Astrocyte (in vitro differentiated cells and primary cell): ENCODE results near the gene NSL1. TPM values are rescaled to one million over a fixed set of nuclear protein-coding genes. Genes with fewer than 3 reads are reported as not detected.

Experiments
- DNase-seq: peaks from one replicate; pipeline ENCODE4 v3.0.0-alpha.2; 2010; ENCODE audit warnings: low read depth
- FAIRE-seq: peaks from 2 replicates; lab custom pipeline; 2011; peaks lifted over from hg19 to GRCh38; lab: Jason Lieb, UNC
- H2AFZ ChIP-seq: 2 replicates; pipeline ENCODE4 v1.6.0; 2012; ENCODE audit warnings: low read depth, low read length, inconsistent platforms
- H3K27ac ChIP-seq: 2 replicates; pipeline ENCODE4 v1.5.1; 2011; ENCODE audit warnings: low read depth, low read length, inconsistent platforms
- H3K27me3 ChIP-seq: 2 replicates; pipeline ENCODE4 v1.6.0; 2011; ENCODE audit warnings: low read length, inconsistent platforms; ENCODE audit not compliant: insufficient read depth
- H3K36me3 ChIP-seq: 2 replicates; pipeline ENCODE4 v1.5.1; 2011; ENCODE audit warnings: low read length, inconsistent platforms; ENCODE audit not compliant: insufficient read depth
- H3K4me1 ChIP-seq: 2 replicates; pipeline ENCODE4 v1.5.1; 2011; ENCODE audit warnings: low read length, inconsistent platforms; ENCODE audit not compliant: insufficient read depth
- H3K4me2 ChIP-seq: 2 replicates; pipeline ENCODE4 v1.6.0; 2012; ENCODE audit warnings: low read length, inconsistent platforms
- H3K4me3 ChIP-seq: 2 replicates; pipeline ENCODE4 v1.5.1; 2011; ENCODE audit warnings: low read depth, mild to moderate bottlenecking, low read length, inconsistent platforms; ENCODE audit not compliant: insufficient read depth
- H3K79me2 ChIP-seq: 2 replicates; pipeline ENCODE4 v1.6.0; 2012; ENCODE audit warnings: mild to moderate bottlenecking, low read length, inconsistent platforms; ENCODE audit not compliant: insufficient read depth
- H3K9ac ChIP-seq: 2 replicates; pipeline ENCODE4 v1.6.0; 2012; ENCODE audit warnings: mild to moderate bottlenecking, low read length, inconsistent platforms
- H3K9me3 ChIP-seq: 2 replicates; pipeline ENCODE4 v1.5.1; 2012; ENCODE audit warnings: low read depth, mild to moderate bottlenecking, low read length, inconsistent platforms; ENCODE audit not compliant: insufficient read depth
- H4K20me1 ChIP-seq: 2 replicates; pipeline ENCODE4 v1.6.0; 2012; ENCODE audit warnings: low read length, inconsistent platforms; ENCODE audit not compliant: insufficient read depth
- H3K27ac Mint-ChIP-seq: one replicate; pipeline ENCODE4 v1.8.0; 2021; ENCODE audit warnings: mild to moderate bottlenecking, mixed read lengths; ENCODE audit not compliant: unreplicated experiment
- H3K27me3 Mint-ChIP-seq: one replicate; pipeline ENCODE4 v1.8.0; 2021; ENCODE audit warnings: low read depth, mixed read lengths; ENCODE audit not compliant: unreplicated experiment
- H3K36me3 Mint-ChIP-seq: one replicate; pipeline ENCODE4 v1.8.0; 2021; ENCODE audit warnings: low read depth, mixed read lengths; ENCODE audit not compliant: unreplicated experiment
- H3K4me1 Mint-ChIP-seq: one replicate; pipeline ENCODE4 v1.8.0; 2021; ENCODE audit warnings: low read depth, mixed read lengths; ENCODE audit not compliant: unreplicated experiment
- H3K4me3 Mint-ChIP-seq: one replicate; pipeline ENCODE4 v1.8.0; 2021; ENCODE audit warnings: mild to moderate bottlenecking, moderate library complexity, mixed read lengths; ENCODE audit not compliant: unreplicated experiment
- H3K9me3 Mint-ChIP-seq: one replicate; pipeline ENCODE4 v1.8.0; 2021; ENCODE audit warnings: mild to moderate bottlenecking, mixed read lengths; ENCODE audit not compliant: unreplicated experiment
- EZH2 ChIP-seq: IDR thresholded peaks from 2 replicates; pipeline ENCODE4 v1.6.1; 2012; ENCODE audit warnings: mild to moderate bottlenecking, low read length, inconsistent platforms; ENCODE audit not compliant: insufficient read depth
- total RNA-seq: library from RNA; stranded (reverse); gene quantifications from 2 replicates; pipeline ENCODE4 v1.2.1, GENCODE V29; 2021
- TF ChIP-seq, protein P1 (sequence below): IDR thresholded peaks from 2 replicates; pipeline ENCODE4 v1.5.1; 2011; ENCODE audit warnings: low read depth, mild to moderate bottlenecking, inconsistent platforms, low read length, moderate library complexity; ENCODE audit not compliant: insufficient read depth

NSL1 gene
- total RNA-seq, 1 donor from 2014 or later = 22.6 TPM

- Histone ChIP-seq H3K9ac (no peak overlapping the region), H3K27me3 (peaks cover 3% of the 10 kb centered on the region), H3K79me2 (no peaks in the 10 kb centered on the region), H2AFZ (no peak overlapping the region), H3K4me3 (no peak overlapping the region), H3K4me2 (no peak overlapping the region), H3K4me1 (no peaks in the 10 kb centered on the region), H4K20me1 (no peaks in the 10 kb centered on the region), H3K9me3 (no peaks in the 10 kb centered on the region), H3K27ac (no peak overlapping the region), H3K36me3 (no peaks in the 10 kb centered on the region)
- FAIRE-seq = no peak
- Mint-ChIP-seq H3K4me3 (no peak overlapping the region), H3K4me1 (no peaks in the 10 kb centered on the region), H3K27ac (no peak overlapping the region), H3K27me3 (peaks cover 26% of the 10 kb centered on the region), H3K36me3 (peaks cover 6% of the 10 kb centered on the region), H3K9me3 (no peaks in the 10 kb centered on the region)
- DNase-seq = no peak
- no peak for TF ChIP-seq EZH2
- TF ChIP-seq, protein P1, sequence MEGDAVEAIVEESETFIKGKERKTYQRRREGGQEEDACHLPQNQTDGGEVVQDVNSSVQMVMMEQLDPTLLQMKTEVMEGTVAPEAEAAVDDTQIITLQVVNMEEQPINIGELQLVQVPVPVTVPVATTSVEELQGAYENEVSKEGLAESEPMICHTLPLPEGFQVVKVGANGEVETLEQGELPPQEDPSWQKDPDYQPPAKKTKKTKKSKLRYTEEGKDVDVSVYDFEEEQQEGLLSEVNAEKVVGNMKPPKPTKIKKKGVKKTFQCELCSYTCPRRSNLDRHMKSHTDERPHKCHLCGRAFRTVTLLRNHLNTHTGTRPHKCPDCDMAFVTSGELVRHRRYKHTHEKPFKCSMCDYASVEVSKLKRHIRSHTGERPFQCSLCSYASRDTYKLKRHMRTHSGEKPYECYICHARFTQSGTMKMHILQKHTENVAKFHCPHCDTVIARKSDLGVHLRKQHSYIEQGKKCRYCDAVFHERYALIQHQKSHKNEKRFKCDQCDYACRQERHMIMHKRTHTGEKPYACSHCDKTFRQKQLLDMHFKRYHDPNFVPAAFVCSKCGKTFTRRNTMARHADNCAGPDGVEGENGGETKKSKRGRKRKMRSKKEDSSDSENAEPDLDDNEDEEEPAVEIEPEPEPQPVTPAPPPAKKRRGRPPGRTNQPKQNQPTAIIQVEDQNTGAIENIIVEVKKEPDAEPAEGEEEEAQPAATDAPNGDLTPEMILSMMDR = no peak
Observed at GRCh38 chr1:212690816-212691403, 100.7 kb downstream of the NSL1 start.

- H3K4me1 Mint-ChIP-seq = no peaks in the 10 kb centered on the region
- H3K4me3 Mint-ChIP-seq = no peak overlapping the region
- H3K9me3 Mint-ChIP-seq = no peaks in the 10 kb centered on the region
- TF ChIP-seq, protein P1 = no peak
- no peak for TF ChIP-seq EZH2
- H3K9me3 ChIP-seq = no peaks in the 10 kb centered on the region
- no peak for FAIRE-seq
- peaks cover 3% of the 10 kb centered on the region for H3K27me3 ChIP-seq
- no peak overlapping the region for H3K27ac ChIP-seq
- H3K4me2 ChIP-seq = no peak overlapping the region
- no peaks in the 10 kb centered on the region for H3K79me2 ChIP-seq
- no peaks in the 10 kb centered on the region for H4K20me1 ChIP-seq
- no peak overlapping the region for H3K27ac Mint-ChIP-seq
- H3K27me3 Mint-ChIP-seq = peaks cover 27% of the 10 kb centered on the region
- no peak overlapping the region for H3K4me3 ChIP-seq
- no peak for DNase-seq
- H3K9ac ChIP-seq = no peak overlapping the region
- H3K36me3 ChIP-seq = no peaks in the 10 kb centered on the region
- no peaks in the 10 kb centered on the region for H3K4me1 ChIP-seq
- H2AFZ ChIP-seq = no peak overlapping the region
- peaks cover 6% of the 10 kb centered on the region for H3K36me3 Mint-ChIP-seq
Observed at GRCh38 chr1:212689758-212690529, 101.6 kb downstream of the NSL1 start.

- Mint-ChIP-seq H3K9me3 (no peaks in the 10 kb centered on the region), H3K36me3 (peaks cover 6% of the 10 kb centered on the region), H3K27ac (no peak overlapping the region), H3K4me3 (no peak overlapping the region), H3K27me3 (peaks cover 23% of the 10 kb centered on the region), H3K4me1 (no peaks in the 10 kb centered on the region)
- Histone ChIP-seq H3K4me1 (no peaks in the 10 kb centered on the region), H3K4me2 (no peak overlapping the region), H3K79me2 (no peaks in the 10 kb centered on the region), H4K20me1 (no peaks in the 10 kb centered on the region), H2AFZ (no peak overlapping the region), H3K36me3 (no peaks in the 10 kb centered on the region), H3K9me3 (no peaks in the 10 kb centered on the region), H3K9ac (no peak overlapping the region), H3K4me3 (no peak overlapping the region), H3K27me3 (peaks cover 3% of the 10 kb centered on the region), H3K27ac (no peak overlapping the region)
- no peak for FAIRE-seq
- no peak for DNase-seq
- TF ChIP-seq, protein P1 = no peak
- no peak for TF ChIP-seq EZH2
Observed at GRCh38 chr1:212689196-212689725, 102.3 kb downstream of the NSL1 start.
